Astrocyte of the cerebellum (primary cell): ENCODE results near the gene DIDO1.
"Not testable (repeated sequence)": the region's sequence is repeated elsewhere in the genome, so short reads cannot be mapped to it uniquely, and the experiment has no call there.

Experiments
- DNase-seq: peaks from one replicate; pipeline ENCODE4 v3.0.0-alpha.2; 2011; ENCODE audit warnings: low read depth
- H3K4me3 ChIP-seq: 2 replicates; pipeline ENCODE4 v1.5.1; 2011; ENCODE audit warnings: mild to moderate bottlenecking, low read depth, low read length, moderate library complexity
- CTCF ChIP-seq: IDR thresholded peaks from 2 replicates; pipeline ENCODE4 v1.5.1; 2012; ENCODE audit warnings: low read length, low read depth, moderate library complexity, mild to moderate bottlenecking; ENCODE audit errors: missing control alignments
- in situ Hi-C: cut with HindIII; loops from 2 replicates; pipeline ENCODE4 v1.10.0; 2017; ENCODE audit warnings: low sequenced_read_pairs

Gene DIDO1

DNA sequence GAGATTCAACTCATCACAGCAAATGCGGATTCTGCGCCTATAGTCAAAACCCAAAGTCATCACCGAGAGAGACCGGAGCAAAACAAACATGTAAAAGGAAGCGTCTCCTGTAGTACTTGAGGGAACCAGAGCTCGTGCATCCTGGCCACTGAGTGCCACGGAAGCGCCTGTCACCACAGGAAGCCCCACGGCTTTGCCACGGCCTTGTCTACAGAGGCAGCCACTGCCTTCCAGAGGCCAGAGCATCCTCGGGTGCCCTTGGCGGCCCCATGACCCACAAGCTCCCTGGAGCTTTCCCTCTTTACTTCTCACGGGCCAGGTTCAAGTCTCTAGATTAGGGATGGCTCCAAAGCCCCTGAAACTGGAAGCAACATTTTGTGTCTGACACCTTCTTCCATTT is 72.2 kb downstream of the DIDO1 start:
- no peak for TF ChIP-seq CTCF
- no peak for DNase-seq

DNA sequence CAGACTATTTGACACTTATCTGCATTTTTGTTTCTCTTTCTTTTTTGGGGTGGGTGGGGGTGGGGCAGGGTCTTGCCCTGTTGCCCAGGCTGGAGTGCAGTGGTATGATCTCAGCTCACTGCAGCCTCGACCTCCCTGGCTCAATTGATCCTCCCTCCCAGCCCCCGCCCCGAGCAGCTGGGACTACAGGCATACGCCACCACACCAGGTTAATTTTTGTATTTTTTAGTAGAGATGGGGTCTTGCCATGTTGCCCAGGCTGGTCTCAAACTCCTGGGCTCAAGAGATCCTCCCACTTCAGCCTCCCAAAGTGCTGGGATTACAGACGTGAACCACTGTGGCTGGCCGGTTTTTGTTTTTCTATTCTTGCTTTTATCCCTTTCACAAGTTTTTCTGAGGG is 73.0 kb downstream of the DIDO1 start:
- DNase-seq, in situ Hi-C loops, H3K4me3 ChIP-seq: not testable (repeated sequence)

More for the DNA sequence above, 72.2 kb downstream of the DIDO1 start:
- H3K4me3 ChIP-seq, result no peak overlapping the region
- in situ Hi-C loops, result no loop called here

- no peak for DNase-seq
- in situ Hi-C loops, result no loop called here
- H3K4me3 ChIP-seq, result no peak overlapping the region
- TF ChIP-seq CTCF, result no peak
Observed at GRCh38 chr20:62852841-62853240, 73.5 kb downstream of the DIDO1 start.

DNA sequence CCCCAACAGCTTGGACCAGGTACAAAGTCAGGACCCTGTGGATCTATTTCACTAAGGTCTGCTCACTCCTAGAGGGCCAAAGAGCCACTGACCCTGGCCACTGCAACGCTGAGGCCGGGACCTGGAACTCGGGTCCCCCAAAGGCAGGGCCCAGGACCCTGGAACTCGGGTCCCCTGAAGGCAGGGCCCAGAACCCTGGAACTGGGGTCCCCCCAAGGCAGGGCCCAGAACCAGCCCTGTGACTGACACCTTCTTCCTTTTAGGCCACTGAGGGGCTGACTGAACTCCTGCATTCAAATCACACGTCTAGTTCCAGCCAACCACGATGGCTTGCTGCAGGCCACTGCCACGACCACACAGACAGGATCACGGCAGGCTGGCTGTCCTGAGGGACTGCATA is 74.1 kb downstream of the DIDO1 start:
- in situ Hi-C loops, result no loop called here

DNA sequence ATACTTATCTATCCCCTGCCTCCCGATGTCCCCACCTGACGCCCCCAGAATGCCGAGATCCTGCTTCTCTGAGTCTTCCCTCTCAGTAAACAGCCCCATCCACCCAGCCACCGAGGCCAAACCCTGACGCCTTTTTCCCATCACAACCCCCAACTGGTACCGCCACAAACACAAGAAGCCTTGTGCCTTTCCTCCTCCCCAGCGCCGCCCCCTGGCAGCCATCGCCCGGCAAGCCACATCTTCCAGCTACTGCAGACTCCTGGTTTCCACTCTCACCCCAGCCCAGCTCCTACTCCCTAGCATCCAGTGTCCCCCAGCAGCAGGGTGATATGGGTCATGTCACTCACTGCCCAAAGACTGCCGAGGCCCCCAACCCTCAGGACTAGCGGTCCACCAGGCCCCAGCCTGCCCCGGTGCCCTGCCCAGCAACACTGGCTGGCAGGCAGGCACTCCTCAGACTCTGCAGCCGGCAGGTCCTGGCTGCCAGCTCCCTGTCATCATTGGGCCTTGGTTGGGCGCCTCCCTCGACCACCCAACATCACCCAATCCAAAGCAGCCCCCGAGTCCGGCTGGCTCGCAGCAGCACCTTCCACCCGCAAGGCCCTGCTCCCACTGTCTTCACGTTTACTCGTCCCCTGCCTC is 75.9 kb downstream of the DIDO1 start:
- no peak for TF ChIP-seq CTCF
- no peak for DNase-seq
- in situ Hi-C loops, result no loop called here
- H3K4me3 ChIP-seq, result no peak overlapping the region

More for the DNA sequence above, 74.1 kb downstream of the DIDO1 start:
- no peak for DNase-seq
- no peak for TF ChIP-seq CTCF
- H3K4me3 ChIP-seq, result no peak overlapping the region

DNA sequence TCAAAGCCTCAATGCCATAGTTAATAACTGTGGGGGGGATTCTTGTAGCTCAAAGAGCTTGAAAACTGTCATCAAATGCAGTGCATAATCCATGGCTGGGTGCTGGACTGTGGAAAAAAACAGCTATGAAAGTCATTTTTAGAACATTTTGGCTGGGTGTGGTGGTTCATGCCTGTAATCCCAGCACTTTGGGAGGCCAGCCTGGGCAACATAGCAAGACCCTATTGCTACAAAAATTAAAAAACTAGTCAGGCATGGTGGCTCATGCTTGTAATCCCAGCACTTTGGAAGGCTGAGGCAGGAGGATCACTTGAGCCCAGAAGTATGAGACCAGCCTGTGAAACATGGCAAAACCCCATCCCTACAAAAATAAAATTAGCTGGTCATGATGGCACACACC is 76.9 kb downstream of the DIDO1 start:
- no peak for TF ChIP-seq CTCF
- in situ Hi-C loops, result no loop called here
- H3K4me3 ChIP-seq, result no peak overlapping the region
- DNase-seq, result no peak

DNA sequence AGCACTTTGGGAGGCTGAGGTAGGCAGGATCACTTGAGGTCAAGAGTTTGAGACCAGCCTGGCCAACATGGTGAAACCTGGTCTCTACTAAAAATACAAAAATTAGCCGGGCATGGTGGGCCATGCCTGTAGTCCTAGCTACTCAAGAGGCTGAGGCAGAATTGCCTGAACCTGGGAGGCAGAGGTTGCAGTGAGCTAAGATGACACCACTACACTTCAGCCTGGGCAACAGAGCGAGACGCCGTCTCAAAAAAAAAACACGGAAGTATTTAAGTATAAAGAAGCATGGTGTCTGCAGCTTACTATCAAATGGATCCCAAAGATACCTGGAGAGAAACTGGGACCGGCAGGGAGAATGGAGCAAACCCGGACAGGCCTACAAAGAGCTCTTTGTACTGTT is 77.4 kb downstream of the DIDO1 start:
- H3K4me3 ChIP-seq, in situ Hi-C loops, DNase-seq: not testable (repeated sequence)
